Measurements from ENCODE around the gene BNC2.

GRCh38 chr9:16743375-16743774, 127.1 kb downstream of the BNC2 start:
- TF ChIP-seq CTCF (conservative IDR thresholded peaks at IDR 0.05; ENCODE audit: low read length), result no peak
- TF ChIP-seq EZH2phosphoT487 (IDR thresholded peaks at IDR 0.05; ENCODE audit: borderline replicate concordance), result no peak

Data from Loucy (cell line).